Measurements from ENCODE around the gene ATP6V0E1. TPM values are rescaled to one million over a fixed set of nuclear protein-coding genes. Genes with fewer than 3 reads are reported as not detected.
A peak's percentile ranks its signal among the peaks of the same experiment; 100 is the strongest.

Gene ATP6V0E1
- 246 and 249 TPM in 2 replicates for polyA plus RNA-seq (2013)

- no CpG with 5 or more reads among the region's 49 CpGs for WGBS (ENCODE audit: extremely low coverage, insufficient coverage, insufficient read length)
- Histone ChIP-seq H3K18ac (ENCODE audit: low read length) (peak within 1 kb of the TSS; percentile 98), H2AK5ac (ENCODE audit: low read length) (peak within 1 kb of the TSS; percentile 94), H3K4ac (ENCODE audit: low read depth, low read length) (peak within 1 kb of the TSS; percentile 95), H4K8ac (ENCODE audit: low read depth, low read length) (peak within 1 kb of the TSS; percentile 95), H3K23ac (ENCODE audit: low read length) (no peak within 1 kb of the TSS), H3K36me3 (ENCODE audit: control insufficient read depth in 1 of 2, insufficient read depth in 2 of 2, low read length in 2 of 2) (peaks cover 10 to 18% of the 10 kb centered on the region in 2 experiments), H3K4me1 (ENCODE audit: control insufficient read depth in 1 of 2, insufficient read depth in 2 of 2, low read length in 2 of 2) (no peaks in the 10 kb centered on the region), H2BK120ac (ENCODE audit: insufficient read depth, low read length, poor library complexity) (peak within 1 kb of the TSS; percentile 92), H4K12ac (ENCODE audit: low read depth, low read length) (peak within 1 kb of the TSS; percentile 86), H3K4me3 (ENCODE audit: low read depth, low read length) (peak within 1 kb of the TSS; percentile 98), H3K27ac (ENCODE audit: low read depth, low read length) (peak within 1 kb of the TSS; percentile 63), H3K27me3 (ENCODE audit: insufficient read depth, low read length) (no peaks in the 10 kb centered on the region), H2AFZ (ENCODE audit: insufficient read depth, low read length, poor library complexity) (peak within 1 kb of the TSS; percentile 89), H3K9me3 (ENCODE audit: insufficient read depth, low read depth, low read length) (no peaks in the 10 kb centered on the region), H2BK5ac (ENCODE audit: low read depth, low read length, poor library complexity) (peak within 1 kb of the TSS; percentile 76), H2BK12ac (ENCODE audit: low read length) (no peak within 1 kb of the TSS), H4K91ac (ENCODE audit: low read depth, low read length) (peak within 1 kb of the TSS; percentile 88), H3K79me1 (ENCODE audit: low read length) (peaks cover 9% of the 10 kb centered on the region), H3K4me2 (ENCODE audit: low read length) (peak within 1 kb of the TSS; percentile 70), H3K79me2 (ENCODE audit: control insufficient read depth, insufficient read depth, low read length, poor library complexity) (peaks cover 11% of the 10 kb centered on the region), H3K9ac (ENCODE audit: low read length) (peak within 1 kb of the TSS; percentile 94), H3K14ac (ENCODE audit: low read length) (peak within 1 kb of the TSS; percentile 94)
- DNase-seq: peak; percentile 95 to 96
These were observed at the start of gene ATP6V0E1 for GRCh38 chr5:172983542-172984243. TSS of gene ATP6V0E1 (plus strand) at chr5:172983771. CDS start at chr5:172983861, 90 bp downstream.

- Histone ChIP-seq H3K18ac (ENCODE audit: low read length) (no peak overlapping the region), H4K8ac (ENCODE audit: low read depth, low read length) (no peak overlapping the region), H3K79me1 (ENCODE audit: low read length) (no peaks in the 10 kb centered on the region), H3K79me2 (ENCODE audit: control insufficient read depth, insufficient read depth, low read length, poor library complexity) (no peaks in the 10 kb centered on the region), H3K27me3 (ENCODE audit: insufficient read depth, low read length) (no peaks in the 10 kb centered on the region), H4K91ac (ENCODE audit: low read depth, low read length) (no peak overlapping the region), H2BK120ac (ENCODE audit: insufficient read depth, low read length, poor library complexity) (no peak overlapping the region), H3K9me3 (ENCODE audit: insufficient read depth, low read depth, low read length) (no peaks in the 10 kb centered on the region), H3K14ac (ENCODE audit: low read length) (no peak overlapping the region), H3K4ac (ENCODE audit: low read depth, low read length) (no peak overlapping the region), H2BK5ac (ENCODE audit: low read depth, low read length, poor library complexity) (no peak overlapping the region), H3K36me3 (ENCODE audit: control insufficient read depth in 1 of 2, insufficient read depth in 2 of 2, low read length in 2 of 2) (peaks cover 13 to 23% of the 10 kb centered on the region in 2 experiments), H2AK5ac (ENCODE audit: low read length) (no peak overlapping the region), H4K12ac (ENCODE audit: low read depth, low read length) (no peak overlapping the region), H3K4me2 (ENCODE audit: low read length) (no peak overlapping the region), H3K27ac (ENCODE audit: low read depth, low read length) (no peak overlapping the region), H2AFZ (ENCODE audit: insufficient read depth, low read length, poor library complexity) (no peak overlapping the region), H2BK12ac (ENCODE audit: low read length) (no peak overlapping the region), H3K9ac (ENCODE audit: low read length) (no peak overlapping the region), H3K4me1 (ENCODE audit: control insufficient read depth in 1 of 2, insufficient read depth in 2 of 2, low read length in 2 of 2) (no peaks in the 10 kb centered on the region), H3K23ac (ENCODE audit: low read length) (no peak overlapping the region), H3K4me3 (ENCODE audit: low read depth, low read length) (no peak overlapping the region)
- DNase-seq: no peak
- no CpG with 5 or more reads among the region's 14 CpGs for WGBS (ENCODE audit: extremely low coverage, insufficient coverage, insufficient read length)
These were observed 48.5 kb upstream of the ATP6V0E1 start for GRCh38 chr5:172935096-172935495.

DNA sequence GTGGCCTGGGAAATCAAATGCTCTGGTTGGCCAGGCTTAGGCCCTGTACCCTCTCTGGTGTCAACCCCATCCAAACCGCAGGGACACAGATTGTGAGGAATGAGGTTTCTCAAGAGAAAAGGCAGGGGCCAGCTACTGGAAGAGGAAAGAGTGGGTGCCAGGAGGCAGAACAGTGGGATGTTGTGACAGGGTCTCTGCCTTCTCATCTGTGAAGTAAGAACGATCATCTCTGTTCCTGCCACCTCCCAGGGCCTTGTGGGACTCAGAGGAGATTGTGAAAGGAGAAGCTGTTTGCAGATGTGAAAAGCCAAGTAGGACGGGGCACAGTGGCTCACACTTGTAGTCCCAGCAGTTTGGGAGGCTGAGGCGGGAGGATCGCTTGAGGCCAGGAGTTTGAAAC, 47.2 kb upstream of the ATP6V0E1 start:
- no peak overlapping the region for H3K4me3 ChIP-seq (ENCODE audit: low read depth, low read length)
- no peak overlapping the region for H3K4ac ChIP-seq (ENCODE audit: low read depth, low read length)
- H3K79me2 ChIP-seq (ENCODE audit: control insufficient read depth, insufficient read depth, low read length, poor library complexity): no peaks in the 10 kb centered on the region
- no peak overlapping the region for H3K9ac ChIP-seq (ENCODE audit: low read length)
- no peak overlapping the region for H2BK12ac ChIP-seq (ENCODE audit: low read length)
- WGBS (ENCODE audit: extremely low coverage, insufficient coverage, insufficient read length): no CpG with 5 or more reads among the region's 5 CpGs
- H3K18ac ChIP-seq (ENCODE audit: low read length): no peak overlapping the region
- no peak overlapping the region for H4K8ac ChIP-seq (ENCODE audit: low read depth, low read length)
- no peak overlapping the region for H3K14ac ChIP-seq (ENCODE audit: low read length)
- H3K4me1 ChIP-seq (ENCODE audit: control insufficient read depth in 1 of 2, insufficient read depth in 2 of 2, low read length in 2 of 2): no peaks in the 10 kb centered on the region
- H4K12ac ChIP-seq (ENCODE audit: low read depth, low read length): no peak overlapping the region
- H2BK120ac ChIP-seq (ENCODE audit: insufficient read depth, low read length, poor library complexity): no peak overlapping the region
- H2AFZ ChIP-seq (ENCODE audit: insufficient read depth, low read length, poor library complexity): no peak overlapping the region
- no peaks in the 10 kb centered on the region for H3K9me3 ChIP-seq (ENCODE audit: insufficient read depth, low read depth, low read length)
- H2BK5ac ChIP-seq (ENCODE audit: low read depth, low read length, poor library complexity): no peak overlapping the region
- no peak overlapping the region for H3K27ac ChIP-seq (ENCODE audit: low read depth, low read length)
- H3K23ac ChIP-seq (ENCODE audit: low read length): no peak overlapping the region
- H3K79me1 ChIP-seq (ENCODE audit: low read length): no peaks in the 10 kb centered on the region
- H3K27me3 ChIP-seq (ENCODE audit: insufficient read depth, low read length): no peaks in the 10 kb centered on the region
- no peak overlapping the region for H3K4me2 ChIP-seq (ENCODE audit: low read length)
- peaks cover 17 to 30% of the 10 kb centered on the region in 2 experiments for H3K36me3 ChIP-seq (ENCODE audit: control insufficient read depth in 1 of 2, insufficient read depth in 2 of 2, low read length in 2 of 2)
- no peak overlapping the region for H4K91ac ChIP-seq (ENCODE audit: low read depth, low read length)
- H2AK5ac ChIP-seq (ENCODE audit: low read length): no peak overlapping the region
- no peak for DNase-seq

DNA sequence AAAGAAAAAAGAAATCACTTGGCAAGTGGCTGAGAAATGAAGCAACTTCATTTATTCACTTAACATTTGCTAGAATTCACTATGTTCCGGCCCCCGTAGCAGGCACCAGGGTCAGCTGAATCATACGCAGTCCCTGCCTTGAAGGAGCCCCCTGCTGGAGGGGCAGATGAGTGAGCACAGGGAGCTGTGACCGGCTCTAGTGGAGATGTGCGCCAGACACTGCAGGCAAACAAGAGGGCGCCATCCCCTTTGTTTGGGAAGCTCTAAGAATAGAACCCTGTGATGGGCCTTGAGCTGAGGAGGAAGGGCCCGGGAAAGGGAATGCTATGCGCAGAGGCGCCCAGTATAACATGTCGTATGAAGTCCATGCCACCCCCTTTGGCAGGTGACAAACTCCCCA, 44.5 kb upstream of the ATP6V0E1 start:
- no peak overlapping the region for H3K27ac ChIP-seq (ENCODE audit: low read depth, low read length)
- no peak overlapping the region for H3K9ac ChIP-seq (ENCODE audit: low read length)
- H2AK5ac ChIP-seq (ENCODE audit: low read length): no peak overlapping the region
- no peak overlapping the region for H4K12ac ChIP-seq (ENCODE audit: low read depth, low read length)
- peaks cover 11% of the 10 kb centered on the region for H3K79me1 ChIP-seq (ENCODE audit: low read length)
- no peak overlapping the region for H3K4me3 ChIP-seq (ENCODE audit: low read depth, low read length)
- no peak overlapping the region for H3K4me2 ChIP-seq (ENCODE audit: low read length)
- no peak overlapping the region for H4K91ac ChIP-seq (ENCODE audit: low read depth, low read length)
- no peak overlapping the region for H2BK120ac ChIP-seq (ENCODE audit: insufficient read depth, low read length, poor library complexity)
- H2BK12ac ChIP-seq (ENCODE audit: low read length): no peak overlapping the region
- H2AFZ ChIP-seq (ENCODE audit: insufficient read depth, low read length, poor library complexity): no peak overlapping the region
- no peaks in the 10 kb centered on the region for H3K27me3 ChIP-seq (ENCODE audit: insufficient read depth, low read length)
- peak in 1 of 2 donors; percentile 34 for DNase-seq
- no peak overlapping the region for H3K14ac ChIP-seq (ENCODE audit: low read length)
- H3K79me2 ChIP-seq (ENCODE audit: control insufficient read depth, insufficient read depth, low read length, poor library complexity): peaks cover 1% of the 10 kb centered on the region
- peaks cover 17 to 32% of the 10 kb centered on the region in 2 experiments for H3K36me3 ChIP-seq (ENCODE audit: control insufficient read depth in 1 of 2, insufficient read depth in 2 of 2, low read length in 2 of 2)
- no peaks in the 10 kb centered on the region for H3K9me3 ChIP-seq (ENCODE audit: insufficient read depth, low read depth, low read length)
- H3K18ac ChIP-seq (ENCODE audit: low read length): no peak overlapping the region
- no peak overlapping the region for H3K4ac ChIP-seq (ENCODE audit: low read depth, low read length)
- no peak overlapping the region for H2BK5ac ChIP-seq (ENCODE audit: low read depth, low read length, poor library complexity)
- no CpG with 5 or more reads among the region's 10 CpGs for WGBS (ENCODE audit: extremely low coverage, insufficient coverage, insufficient read length)
- H3K4me1 ChIP-seq (ENCODE audit: control insufficient read depth in 1 of 2, insufficient read depth in 2 of 2, low read length in 2 of 2): peaks cover 12 to 15% of the 10 kb centered on the region in 2 experiments
- H3K23ac ChIP-seq (ENCODE audit: low read length): no peak overlapping the region
- H4K8ac ChIP-seq (ENCODE audit: low read depth, low read length): no peak overlapping the region

All from trophoblast cell (in vitro differentiated cells and primary cell).